HG03060 (cell line): Measurements from ENCODE around the gene FAM72C.
"Not testable (repeated sequence)": the region's sequence is repeated elsewhere in the genome, so short reads cannot be mapped to it uniquely, and the experiment has no call there.

Source experiments
- ATAC-seq: cut with Tn5 transposase; IDR thresholded peaks from one replicate; pipeline ENCODE4 v1.9.1; 2021; ENCODE audit warnings: low read depth, moderate number of reproducible peaks; ENCODE audit not compliant: unreplicated experiment

Gene FAM72C

GRCh38 chr1:143987868-143988267 lies 16.1 kb upstream of the FAM72C start:
- ATAC-seq, result not testable (repeated sequence)

GRCh38 chr1:143984721-143985473 lies 13.1 kb upstream of the FAM72C start:
- ATAC-seq, result not testable (repeated sequence)

GRCh38 chr1:143974416-143974815 lies 2.6 kb upstream of the FAM72C start:
- not testable (repeated sequence) for ATAC-seq

GRCh38 chr1:143973876-143974414 lies 2.2 kb upstream of the FAM72C start:
- not testable (repeated sequence) for ATAC-seq

- not testable (repeated sequence) for ATAC-seq
These were observed 1.1 kb upstream of the FAM72C start for GRCh38 chr1:143972753-143973326.

- not testable (repeated sequence) for ATAC-seq
These were observed 5.9 kb downstream of the FAM72C start for GRCh38 chr1:143965860-143966259.

GRCh38 chr1:143964294-143964693 lies 7.5 kb downstream of the FAM72C start:
- ATAC-seq, result not testable (repeated sequence)

GRCh38 chr1:143955930-143956329 lies 15.9 kb downstream of the FAM72C start:
- not testable (repeated sequence) for ATAC-seq

GRCh38 chr1:143952913-143953312 lies 18.9 kb downstream of the FAM72C start:
- ATAC-seq, result not testable (repeated sequence)

GRCh38 chr1:143951485-143952391 lies 20.0 kb downstream of the FAM72C start:
- not testable (repeated sequence) for ATAC-seq

- not testable (repeated sequence) for ATAC-seq
These were observed 24.0 kb downstream of the FAM72C start for GRCh38 chr1:143947749-143948148.

- ATAC-seq, result not testable (repeated sequence)
These were observed 26.5 kb downstream of the FAM72C start for GRCh38 chr1:143945253-143945652.

GRCh38 chr1:143944576-143945240 lies 27.1 kb downstream of the FAM72C start:
- not testable (repeated sequence) for ATAC-seq

- ATAC-seq, result not testable (repeated sequence)
These were observed 28.3 kb downstream of the FAM72C start for GRCh38 chr1:143943319-143943978.

GRCh38 chr1:143942238-143942860 lies 29.4 kb downstream of the FAM72C start:
- not testable (repeated sequence) for ATAC-seq

- ATAC-seq, result not testable (repeated sequence)
These were observed 32.1 kb downstream of the FAM72C start for GRCh38 chr1:143939666-143940065.

- not testable (repeated sequence) for ATAC-seq
These were observed 32.9 kb downstream of the FAM72C start for GRCh38 chr1:143938922-143939321.

GRCh38 chr1:143936457-143937115 lies 35.2 kb downstream of the FAM72C start:
- not testable (repeated sequence) for ATAC-seq
